Erythroblast (primary cell): Measurements from ENCODE around the gene ACP1.

Experiments
- GATA1 ChIP-seq: IDR thresholded peaks from 2 replicates; pipeline ENCODE4 v1.6.1; 2011; ENCODE audit warnings: low read depth, mild to moderate bottlenecking, control low read depth, low read length, moderate library complexity
- POLR2A ChIP-seq: IDR thresholded peaks from 2 replicates; pipeline ENCODE4 v1.6.1; 2011; ENCODE audit warnings: mild to moderate bottlenecking, low read length

- TF ChIP-seq POLR2A (no peak), GATA1 (no peak)
Measured at GRCh38 chr2:228115-228514, 36.6 kb upstream of the ACP1 start.
